HG03571 (cell line): Measurements from ENCODE around the gene CDC14C.
"Not testable (repeated sequence)": the region's sequence is repeated elsewhere in the genome, so short reads cannot be mapped to it uniquely, and the experiment has no call there.

Experiments
- ATAC-seq: cut with Tn5 transposase; IDR thresholded peaks from one replicate; pipeline ENCODE4 v1.9.1; 2021; ENCODE audit not compliant: unreplicated experiment

The CDC14C gene

GRCh38 chr7:48924433-48924832 is at the start of gene CDC14C:
Gene CDC14C (plus strand): TSS chr7:48924547. CDS start chr7:48924673, 126 bp downstream.
- ATAC-seq, result no peak

DNA sequence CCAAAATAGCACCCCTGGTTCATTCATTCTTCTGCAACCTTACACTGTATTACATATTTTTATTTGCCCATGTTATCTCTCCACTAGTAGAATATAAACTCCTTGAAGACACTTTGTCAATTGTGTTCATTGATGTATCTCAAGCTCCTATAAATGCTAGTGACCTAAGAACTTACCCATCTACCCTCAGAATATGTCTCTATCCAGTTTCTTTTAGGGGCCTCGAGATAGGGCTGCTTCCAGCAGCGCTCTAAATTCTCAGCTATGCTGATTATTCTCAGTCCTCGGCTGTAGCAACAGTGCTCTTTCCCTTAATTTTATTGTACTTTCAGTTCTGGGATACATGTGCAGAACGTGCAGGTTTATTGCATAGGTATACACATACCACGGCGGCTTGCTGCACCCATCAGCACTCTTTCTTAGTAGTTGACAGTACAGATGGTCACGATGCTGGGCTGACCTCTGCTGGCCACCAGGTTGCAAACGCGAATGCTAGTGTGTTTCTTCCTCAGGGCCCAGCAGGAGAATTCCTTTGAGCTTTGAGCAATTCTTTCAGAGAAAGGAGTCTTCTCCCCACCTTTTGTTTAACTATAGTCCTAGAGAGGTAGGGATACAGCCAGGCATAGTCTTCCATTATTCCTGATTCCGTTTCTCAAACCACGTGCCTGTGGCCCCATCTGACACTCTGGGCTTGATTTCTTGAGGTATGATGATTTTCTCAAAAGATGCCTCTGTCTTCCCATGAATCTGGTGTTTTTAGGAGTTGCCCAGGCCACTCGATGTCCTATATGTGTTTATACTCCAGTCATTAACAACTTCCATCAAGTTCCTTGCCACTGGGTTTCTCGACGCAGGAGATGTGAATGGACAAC is 49.1 kb upstream of the CDC14C start:
- ATAC-seq, result no peak

DNA sequence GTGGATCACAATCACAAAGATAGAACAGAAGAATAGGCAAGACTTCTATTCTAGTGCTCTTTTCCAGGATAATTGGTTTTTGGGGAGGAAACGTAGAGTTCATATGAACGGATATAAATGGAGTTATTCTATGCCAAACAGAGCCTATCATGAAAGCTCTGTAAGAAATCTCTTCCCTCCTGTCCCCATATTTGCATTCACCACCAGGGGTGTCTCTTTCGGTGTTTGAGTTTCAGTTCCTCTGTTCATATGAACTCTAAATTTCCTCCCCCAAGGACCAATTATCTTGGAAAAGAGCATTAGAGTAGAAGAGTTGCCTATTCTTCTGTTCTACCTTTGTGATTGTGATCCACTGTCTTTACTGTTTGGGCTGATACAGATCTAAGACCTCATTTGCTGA is 48.3 kb upstream of the CDC14C start:
- no peak for ATAC-seq

- ATAC-seq, result no peak
Measured at GRCh38 chr7:48880851-48881250, 43.5 kb upstream of the CDC14C start.

DNA sequence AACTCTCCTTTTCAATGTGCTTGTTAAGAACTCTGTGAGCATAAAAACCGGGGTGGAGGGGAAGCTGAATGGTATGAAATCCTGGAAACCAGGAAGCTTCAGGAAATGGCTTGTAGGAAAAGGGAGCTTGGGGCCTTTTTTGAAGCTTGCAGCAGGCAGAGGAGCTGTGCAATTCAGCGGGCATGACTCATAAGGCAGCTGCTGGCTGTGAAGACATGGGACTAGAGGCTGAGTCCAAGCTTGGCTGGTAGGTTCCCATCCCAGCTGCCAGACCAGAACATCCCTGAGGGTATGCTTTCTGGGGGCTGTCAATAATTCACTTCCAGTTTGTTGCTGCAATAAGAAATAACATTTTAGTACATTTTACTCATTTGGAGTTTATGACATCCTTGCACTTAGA is 36.8 kb upstream of the CDC14C start:
- no peak for ATAC-seq

DNA sequence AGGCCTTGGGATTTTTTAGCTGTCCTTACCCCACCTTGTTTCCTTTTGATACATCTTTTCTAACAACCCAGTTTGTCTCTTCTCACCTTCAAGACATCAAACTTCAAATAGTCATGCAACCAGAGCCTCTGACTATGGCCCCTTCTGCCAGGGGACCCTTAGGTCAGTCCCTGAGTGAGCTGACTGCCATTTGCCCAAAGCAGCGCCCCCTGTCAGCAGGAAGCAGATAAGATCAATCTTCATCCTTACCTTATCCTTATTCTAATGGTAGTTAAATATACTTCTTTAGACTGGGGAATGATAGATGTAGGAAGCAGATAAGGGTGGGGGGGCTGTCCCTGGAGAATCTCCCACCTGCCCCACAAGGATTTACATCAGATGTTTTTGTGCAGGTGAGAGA is 29.8 kb upstream of the CDC14C start:
- ATAC-seq, result no peak

GRCh38 chr7:48899932-48900331 is 24.4 kb upstream of the CDC14C start:
- no peak for ATAC-seq

DNA sequence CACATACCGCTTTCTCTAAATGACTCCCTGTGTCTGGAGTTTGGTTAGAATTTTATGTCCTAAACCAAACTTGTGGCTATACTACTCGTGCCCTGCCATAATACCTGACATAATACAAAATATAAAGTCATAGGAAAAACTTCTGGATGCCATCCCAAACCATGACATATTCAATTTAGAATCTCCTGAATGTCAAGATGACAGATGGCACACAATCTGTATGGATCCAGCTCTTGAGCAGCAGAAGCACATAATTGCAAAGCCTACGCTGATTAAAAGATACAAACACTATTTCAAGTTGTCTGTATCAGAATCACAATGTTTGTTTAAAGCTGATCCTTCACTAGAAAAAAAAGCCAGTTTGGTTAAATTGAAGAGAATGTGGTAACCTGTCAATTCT is 22.4 kb upstream of the CDC14C start:
- no peak for ATAC-seq

DNA sequence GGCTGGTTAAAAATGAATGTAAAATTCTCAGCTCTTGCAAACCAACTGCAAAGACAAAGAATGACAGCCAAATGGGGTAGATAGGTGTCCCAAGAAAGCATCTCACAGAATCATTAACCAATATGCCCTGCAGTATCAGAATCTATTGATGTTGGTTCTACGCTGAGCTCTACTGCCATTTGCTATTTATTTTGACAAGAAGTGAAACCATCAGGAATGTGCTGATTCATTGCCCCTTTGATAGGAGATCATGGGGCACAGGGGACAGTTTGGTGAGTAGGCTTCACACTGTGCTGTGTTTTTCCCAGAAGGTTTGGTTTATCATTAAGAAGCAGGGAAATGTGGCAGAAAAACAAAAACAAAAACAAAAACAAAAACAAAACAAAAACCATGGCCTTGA is 19.4 kb upstream of the CDC14C start:
- no peak for ATAC-seq

DNA sequence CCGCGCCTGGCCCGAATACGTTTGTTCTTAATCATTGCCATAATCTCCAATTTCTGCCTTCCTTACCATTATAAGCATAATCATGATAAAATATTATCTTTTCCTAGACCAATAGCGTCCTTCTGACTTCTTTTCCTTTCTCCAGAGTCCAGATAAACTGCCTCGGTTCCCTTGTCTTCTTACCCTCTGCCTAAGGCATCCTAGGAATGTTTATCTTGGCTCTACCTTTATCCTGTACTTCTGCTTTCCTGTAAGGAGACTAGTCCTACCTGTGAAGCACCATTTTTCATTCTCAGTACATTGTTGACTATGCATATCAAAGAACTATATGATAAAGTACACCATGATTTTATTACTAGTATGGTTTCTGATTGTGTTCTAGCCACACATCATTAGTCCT is 18.7 kb upstream of the CDC14C start:
- not testable (repeated sequence) for ATAC-seq

- not testable (repeated sequence) for ATAC-seq
Measured at GRCh38 chr7:48909887-48910286, 14.5 kb upstream of the CDC14C start.

- ATAC-seq, result no peak
Measured at GRCh38 chr7:48931481-48931880, 7.1 kb downstream of the CDC14C start.

GRCh38 chr7:48932126-48932910 is 8.0 kb downstream of the CDC14C start:
- ATAC-seq, result no peak

DNA sequence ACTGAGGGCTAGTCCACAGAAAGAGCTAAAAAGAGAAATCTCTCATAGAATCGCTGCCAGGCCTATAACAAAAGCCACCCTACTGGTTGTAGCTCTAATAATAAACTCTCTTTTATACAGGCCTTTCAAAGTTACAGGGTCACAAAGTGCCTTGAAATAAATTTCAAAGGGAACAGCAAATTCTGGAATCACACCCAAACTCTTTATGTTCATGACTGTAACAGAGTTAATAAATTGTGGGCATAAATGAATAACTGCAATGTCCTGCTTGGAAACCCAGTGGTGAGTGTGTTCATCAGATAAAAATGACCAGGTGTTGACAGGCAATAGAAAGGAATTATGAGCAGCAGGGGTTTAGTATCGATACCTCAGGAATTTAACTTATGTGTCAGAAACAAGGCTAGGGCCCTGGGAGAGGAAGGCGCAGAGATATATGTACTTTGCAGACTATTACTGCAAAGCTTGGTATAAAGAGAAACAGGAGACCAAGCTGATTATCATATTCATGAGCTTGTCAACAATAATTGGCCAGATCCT is 9.3 kb downstream of the CDC14C start:
- no peak for ATAC-seq

DNA sequence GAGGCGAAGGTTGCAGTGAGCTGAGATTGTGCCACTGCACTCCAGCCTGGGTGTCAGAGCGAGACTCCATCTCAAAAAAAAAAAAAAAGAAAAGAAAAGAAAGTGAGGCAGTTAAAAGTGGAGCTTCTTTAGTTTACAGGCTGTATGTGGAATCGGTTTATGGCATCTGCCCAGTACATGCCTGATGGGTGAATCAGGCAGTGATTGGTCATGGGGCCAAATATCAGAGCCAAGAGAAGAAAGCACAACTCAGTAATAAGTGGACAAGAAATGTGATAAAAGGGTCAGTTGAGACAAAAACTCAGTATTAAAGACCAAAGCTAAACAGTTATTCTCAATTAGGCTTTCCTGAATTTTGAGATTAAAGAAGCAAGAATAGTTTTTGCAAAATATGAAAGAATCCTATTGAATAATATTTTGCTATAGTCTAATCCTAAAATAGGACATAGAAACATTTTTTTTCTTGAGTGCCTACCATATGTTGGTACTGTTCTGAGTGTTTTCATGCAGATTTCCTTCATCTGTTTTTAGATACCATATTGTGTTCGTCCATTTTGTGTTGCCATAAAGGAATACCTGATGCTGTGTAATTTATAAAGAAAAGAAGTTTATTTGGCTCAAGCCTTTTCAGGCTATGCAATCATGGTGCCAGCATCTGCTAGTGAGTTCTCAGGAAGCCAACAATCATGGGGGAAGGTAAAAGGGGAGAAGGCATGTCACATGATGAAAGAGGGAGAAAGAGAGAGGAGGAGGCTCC is 14.4 kb downstream of the CDC14C start:
- ATAC-seq, result no peak

- no peak for ATAC-seq
Measured at GRCh38 chr7:48943279-48943990, 19.1 kb downstream of the CDC14C start.

GRCh38 chr7:48955916-48956315 is 31.6 kb downstream of the CDC14C start:
- ATAC-seq, result no peak

- no peak for ATAC-seq
Measured at GRCh38 chr7:48959676-48960075, 35.3 kb downstream of the CDC14C start.

- no peak for ATAC-seq
Measured at GRCh38 chr7:48962821-48963505, 38.6 kb downstream of the CDC14C start.

DNA sequence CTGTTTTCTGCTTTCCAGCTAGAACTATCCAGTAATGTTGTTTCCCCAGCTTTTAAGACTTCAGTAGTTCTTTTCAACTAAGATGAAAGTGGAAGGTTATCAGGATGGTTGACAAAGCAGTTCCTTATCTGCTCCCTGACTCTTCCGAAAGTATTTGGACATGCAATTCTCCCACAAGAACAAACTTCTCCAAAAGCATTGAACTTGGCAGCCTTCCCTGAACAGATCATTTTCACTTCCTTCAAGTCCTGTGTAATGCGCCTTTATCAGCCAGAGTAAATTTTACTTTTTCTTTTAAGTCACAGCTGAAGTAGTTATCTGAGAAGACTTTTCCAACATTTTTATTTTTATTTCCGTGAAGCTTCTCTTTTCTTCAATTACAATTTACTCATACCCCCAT is 39.7 kb downstream of the CDC14C start:
- ATAC-seq, result no peak
